K562 (cell line): ENCODE measurements around the gene DALRD3. TPM values are rescaled to one million over a fixed set of nuclear protein-coding genes. Genes with fewer than 3 reads are reported as not detected.
A peak's percentile ranks its signal among the peaks of the same experiment; 100 is the strongest.

ENCODE experiments used
- HSF4 ChIP-seq: fragments of 250-450 bp; sonication (Bioruptor Pico); IDR thresholded peaks from 2 replicates; pipeline ENCODE4 v2.1.2; 2022; ENCODE audit warnings: mild to moderate bottlenecking, moderate library complexity, borderline replicate concordance
- SMARCB1 ChIP-seq: IDR thresholded peaks from 2 replicates; pipeline ENCODE4 v1.6.1; 2011; ENCODE audit warnings: improper control_type of control experiment, low read depth; ENCODE audit not compliant: insufficient read length
- TAF9B ChIP-seq: fragments of 450-650 bp; IDR thresholded peaks from 2 replicates; pipeline ENCODE4 v1.6.1; 2018; ENCODE audit warnings: mild to moderate bottlenecking; ENCODE audit not compliant: partially characterized antibody
- TOE1 ChIP-seq, 2 experiments: fragments of 450-650 bp in 1 of 2; sonication (generic) in 1 of 2; formaldehyde crosslinking in 1 of 2; IDR thresholded peaks; 2 replicates each; pipeline versions ENCODE4 v1.7.1 to v1.8.0; 2016 to 2022; ENCODE audit warnings: borderline replicate concordance in 2 of 2, mild to moderate bottlenecking in 2 of 2, antibody characterized with exemption in 1 of 2, inconsistent platforms in 1 of 2, low read depth in 1 of 2, missing genetic modification reagents in 1 of 2, moderate library complexity in 1 of 2
- polyA plus RNA-seq, 8 experiments: library from polyadenylated mRNA; depleted of rRNA in 4 of 8; stranded (reverse) in 5 of 8; unstranded in 3 of 8; fragments of >200 nt; fragmentation: Nextera tagmentation in 2 of 8; fragmentation: Illumina TruSeq in 1 of 8; extraction: Ambion mirVana in 2 of 8; extraction: Trizol in 1 of 8; gene quantifications; 2 replicates each; pipeline versions ENCODE4 v1.2.1 to v1.2.3, GENCODE V29; 2011 to 2014; ENCODE audit warnings: inconsistent platforms in 1 of 8, missing spikeins in 1 of 8
- total RNA-seq, 7 experiments: library from RNA; depleted of rRNA in 6 of 7; stranded (reverse); fragments of >200 nt in 6 of 7; fragmentation: Illumina TruSeq in 2 of 7; extraction: Trizol in 2 of 7; gene quantifications; 2 replicates each; pipeline versions ENCODE4 v1.2.1 to v1.2.3, GENCODE V29; 2011 to 2021; ENCODE audit warnings: low replicate concordance in 1 of 7
- TF ChIP-seq, protein P1 (sequence below): fragments of 250-450 bp; sonication (Bioruptor Pico); IDR thresholded peaks from 2 replicates; pipeline ENCODE4 v1.4.0; 2020; ENCODE audit warnings: mild to moderate bottlenecking, moderate library complexity
- TF ChIP-seq, protein P2 (sequence below), 2 experiments: IDR thresholded peaks; 2 replicates each; pipeline ENCODE4 v1.6.1; 2011; ENCODE audit warnings: borderline replicate concordance in 1 of 2, control low read depth in 1 of 2, low read depth in 1 of 2, low read length in 1 of 2, mild to moderate bottlenecking in 1 of 2, mixed read lengths in 1 of 2, moderate library complexity in 1 of 2; ENCODE audit not compliant: insufficient read depth in 1 of 2, insufficient read length in 1 of 2, poor library complexity in 1 of 2, severe bottlenecking in 1 of 2; ENCODE audit errors: extremely low read depth in 1 of 2
- TF ChIP-seq, protein P3 (sequence below): IDR thresholded peaks from 3 replicates; pipeline ENCODE4 v1.6.1; 2011; ENCODE audit warnings: borderline replicate concordance, mild to moderate bottlenecking, moderate library complexity; ENCODE audit not compliant: insufficient read length; ENCODE audit errors: extremely low read depth
- TF ChIP-seq, protein P4 (sequence below): sonication (generic); formaldehyde crosslinking; IDR thresholded peaks from 2 replicates; pipeline ENCODE4 v1.8.0; 2023; ENCODE audit warnings: missing genetic modification reagents, mild to moderate bottlenecking, borderline replicate concordance

Gene DALRD3
- total and polyA plus RNA-seq, 9 of the 15 experiments (the other 6 are each of a cell fraction or from before 2014, with no cell fraction given): 6.6 to 31.3 (median 14.4) TPM

DNA sequence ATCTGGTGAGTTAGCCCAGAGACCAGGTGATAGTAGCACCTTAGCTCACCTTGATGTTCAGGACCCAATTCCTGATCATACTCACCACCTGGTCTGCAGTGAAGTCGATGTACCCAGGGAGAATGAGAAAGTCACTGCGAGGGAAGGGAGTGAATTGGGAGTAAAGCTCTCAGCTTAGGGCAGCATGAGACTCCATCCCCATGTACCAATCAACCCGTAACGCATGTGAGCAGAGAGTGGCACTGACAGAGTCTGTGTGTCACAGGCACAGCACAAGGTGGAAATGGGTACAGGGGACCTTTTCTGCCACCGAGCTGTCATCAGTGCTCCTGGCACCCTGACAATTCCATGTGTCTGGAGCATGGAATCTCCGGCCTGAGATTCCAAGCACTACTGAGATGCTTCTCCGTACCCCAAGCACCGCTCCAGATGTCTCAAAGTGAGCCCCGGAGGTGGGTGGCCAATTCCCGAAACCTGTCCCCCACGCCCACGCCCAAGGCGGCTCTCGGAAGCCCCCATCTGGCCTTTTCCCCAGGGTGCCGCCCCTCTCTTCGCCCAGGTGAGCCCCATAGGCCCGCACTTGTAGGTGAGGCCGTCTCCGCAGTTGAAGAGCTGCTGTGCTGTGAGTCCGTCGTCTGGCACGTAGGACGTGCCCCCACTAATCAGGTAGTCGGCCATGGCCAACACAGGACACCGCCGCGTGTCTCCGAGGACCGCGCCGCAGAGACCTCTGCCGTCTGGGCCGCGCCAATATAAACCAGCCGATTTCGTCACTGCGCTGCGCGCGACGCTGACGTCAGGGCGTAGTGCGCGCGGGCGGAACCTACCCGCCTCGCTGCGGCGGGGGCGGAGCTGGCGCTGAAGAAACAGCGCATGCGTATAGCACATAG is 10.5 kb upstream of the DALRD3 start, which contains the start of gene IMPDH2 (continued):
- TF ChIP-seq, protein P1, sequence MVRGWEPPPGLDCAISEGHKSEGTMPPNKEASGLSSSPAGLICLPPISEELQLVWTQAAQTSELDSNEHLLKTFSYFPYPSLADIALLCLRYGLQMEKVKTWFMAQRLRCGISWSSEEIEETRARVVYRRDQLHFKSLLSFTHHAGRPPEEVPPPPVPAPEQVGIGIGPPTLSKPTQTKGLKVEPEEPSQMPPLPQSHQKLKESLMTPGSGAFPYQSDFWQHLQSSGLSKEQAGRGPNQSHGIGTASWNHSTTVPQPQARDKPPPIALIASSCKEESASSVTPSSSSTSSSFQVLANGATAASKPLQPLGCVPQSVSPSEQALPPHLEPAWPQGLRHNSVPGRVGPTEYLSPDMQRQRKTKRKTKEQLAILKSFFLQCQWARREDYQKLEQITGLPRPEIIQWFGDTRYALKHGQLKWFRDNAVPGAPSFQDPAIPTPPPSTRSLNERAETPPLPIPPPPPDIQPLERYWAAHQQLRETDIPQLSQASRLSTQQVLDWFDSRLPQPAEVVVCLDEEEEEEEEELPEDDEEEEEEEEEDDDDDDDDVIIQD (CRISPR knock-in tag): no peak
- 0 out of 2 replicates have a peak, but pooled peaks have one; percentile 22 for TF ChIP-seq HSF4 (CRISPR knock-in tag)
- TF ChIP-seq, protein P2, sequence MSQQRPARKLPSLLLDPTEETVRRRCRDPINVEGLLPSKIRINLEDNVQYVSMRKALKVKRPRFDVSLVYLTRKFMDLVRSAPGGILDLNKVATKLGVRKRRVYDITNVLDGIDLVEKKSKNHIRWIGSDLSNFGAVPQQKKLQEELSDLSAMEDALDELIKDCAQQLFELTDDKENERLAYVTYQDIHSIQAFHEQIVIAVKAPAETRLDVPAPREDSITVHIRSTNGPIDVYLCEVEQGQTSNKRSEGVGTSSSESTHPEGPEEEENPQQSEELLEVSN (IDR thresholded peaks at IDR 0.05; ENCODE audit: borderline replicate concordance in 1 of 2, extremely low read depth in 1 of 2, insufficient read depth in 1 of 2, insufficient read length in 1 of 2, low read depth in 1 of 2, low read length in 1 of 2, poor library complexity in 1 of 2, severe bottlenecking in 1 of 2): peak; percentile 91 to 92
- TF ChIP-seq, protein P3, sequence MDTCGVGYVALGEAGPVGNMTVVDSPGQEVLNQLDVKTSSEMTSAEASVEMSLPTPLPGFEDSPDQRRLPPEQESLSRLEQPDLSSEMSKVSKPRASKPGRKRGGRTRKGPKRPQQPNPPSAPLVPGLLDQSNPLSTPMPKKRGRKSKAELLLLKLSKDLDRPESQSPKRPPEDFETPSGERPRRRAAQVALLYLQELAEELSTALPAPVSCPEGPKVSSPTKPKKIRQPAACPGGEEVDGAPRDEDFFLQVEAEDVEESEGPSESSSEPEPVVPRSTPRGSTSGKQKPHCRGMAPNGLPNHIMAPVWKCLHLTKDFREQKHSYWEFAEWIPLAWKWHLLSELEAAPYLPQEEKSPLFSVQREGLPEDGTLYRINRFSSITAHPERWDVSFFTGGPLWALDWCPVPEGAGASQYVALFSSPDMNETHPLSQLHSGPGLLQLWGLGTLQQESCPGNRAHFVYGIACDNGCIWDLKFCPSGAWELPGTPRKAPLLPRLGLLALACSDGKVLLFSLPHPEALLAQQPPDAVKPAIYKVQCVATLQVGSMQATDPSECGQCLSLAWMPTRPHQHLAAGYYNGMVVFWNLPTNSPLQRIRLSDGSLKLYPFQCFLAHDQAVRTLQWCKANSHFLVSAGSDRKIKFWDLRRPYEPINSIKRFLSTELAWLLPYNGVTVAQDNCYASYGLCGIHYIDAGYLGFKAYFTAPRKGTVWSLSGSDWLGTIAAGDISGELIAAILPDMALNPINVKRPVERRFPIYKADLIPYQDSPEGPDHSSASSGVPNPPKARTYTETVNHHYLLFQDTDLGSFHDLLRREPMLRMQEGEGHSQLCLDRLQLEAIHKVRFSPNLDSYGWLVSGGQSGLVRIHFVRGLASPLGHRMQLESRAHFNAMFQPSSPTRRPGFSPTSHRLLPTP: no peak
- no peak for TF ChIP-seq SMARCB1
- TF ChIP-seq, protein P4, sequence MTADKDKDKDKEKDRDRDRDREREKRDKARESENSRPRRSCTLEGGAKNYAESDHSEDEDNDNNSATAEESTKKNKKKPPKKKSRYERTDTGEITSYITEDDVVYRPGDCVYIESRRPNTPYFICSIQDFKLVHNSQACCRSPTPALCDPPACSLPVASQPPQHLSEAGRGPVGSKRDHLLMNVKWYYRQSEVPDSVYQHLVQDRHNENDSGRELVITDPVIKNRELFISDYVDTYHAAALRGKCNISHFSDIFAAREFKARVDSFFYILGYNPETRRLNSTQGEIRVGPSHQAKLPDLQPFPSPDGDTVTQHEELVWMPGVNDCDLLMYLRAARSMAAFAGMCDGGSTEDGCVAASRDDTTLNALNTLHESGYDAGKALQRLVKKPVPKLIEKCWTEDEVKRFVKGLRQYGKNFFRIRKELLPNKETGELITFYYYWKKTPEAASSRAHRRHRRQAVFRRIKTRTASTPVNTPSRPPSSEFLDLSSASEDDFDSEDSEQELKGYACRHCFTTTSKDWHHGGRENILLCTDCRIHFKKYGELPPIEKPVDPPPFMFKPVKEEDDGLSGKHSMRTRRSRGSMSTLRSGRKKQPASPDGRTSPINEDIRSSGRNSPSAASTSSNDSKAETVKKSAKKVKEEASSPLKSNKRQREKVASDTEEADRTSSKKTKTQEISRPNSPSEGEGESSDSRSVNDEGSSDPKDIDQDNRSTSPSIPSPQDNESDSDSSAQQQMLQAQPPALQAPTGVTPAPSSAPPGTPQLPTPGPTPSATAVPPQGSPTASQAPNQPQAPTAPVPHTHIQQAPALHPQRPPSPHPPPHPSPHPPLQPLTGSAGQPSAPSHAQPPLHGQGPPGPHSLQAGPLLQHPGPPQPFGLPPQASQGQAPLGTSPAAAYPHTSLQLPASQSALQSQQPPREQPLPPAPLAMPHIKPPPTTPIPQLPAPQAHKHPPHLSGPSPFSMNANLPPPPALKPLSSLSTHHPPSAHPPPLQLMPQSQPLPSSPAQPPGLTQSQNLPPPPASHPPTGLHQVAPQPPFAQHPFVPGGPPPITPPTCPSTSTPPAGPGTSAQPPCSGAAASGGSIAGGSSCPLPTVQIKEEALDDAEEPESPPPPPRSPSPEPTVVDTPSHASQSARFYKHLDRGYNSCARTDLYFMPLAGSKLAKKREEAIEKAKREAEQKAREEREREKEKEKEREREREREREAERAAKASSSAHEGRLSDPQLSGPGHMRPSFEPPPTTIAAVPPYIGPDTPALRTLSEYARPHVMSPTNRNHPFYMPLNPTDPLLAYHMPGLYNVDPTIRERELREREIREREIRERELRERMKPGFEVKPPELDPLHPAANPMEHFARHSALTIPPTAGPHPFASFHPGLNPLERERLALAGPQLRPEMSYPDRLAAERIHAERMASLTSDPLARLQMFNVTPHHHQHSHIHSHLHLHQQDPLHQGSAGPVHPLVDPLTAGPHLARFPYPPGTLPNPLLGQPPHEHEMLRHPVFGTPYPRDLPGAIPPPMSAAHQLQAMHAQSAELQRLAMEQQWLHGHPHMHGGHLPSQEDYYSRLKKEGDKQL: no peak
- TF ChIP-seq TOE1 (IDR thresholded peaks at IDR 0.05; ENCODE audit: borderline replicate concordance): no peak
- no peak for TF ChIP-seq TOE1 (CRISPR knock-in tag; IDR thresholded peaks at IDR 0.05; ENCODE audit: borderline replicate concordance, low read depth)
- TF ChIP-seq TAF9B: no peak
